GM12878 (cell line): Measurements from ENCODE around the gene AGBL4.

Source experiments
- SP1 ChIP-seq: IDR thresholded peaks from one replicate; pipeline ENCODE4 v1.6.1; 2011; ENCODE audit warnings: low read depth, low read length
- ZNF384 ChIP-seq: IDR thresholded peaks from 2 replicates; pipeline ENCODE4 v1.6.1; 2012; ENCODE audit warnings: low read depth, mild to moderate bottlenecking, low read length, improper control_type of control experiment, borderline replicate concordance
- TF ChIP-seq, protein P1 (sequence below), 3 experiments: IDR thresholded peaks in 2 of 3; conservative IDR thresholded peaks in 1 of 3; 2 replicates each; pipeline ENCODE4 v1.5.1; 2011; ENCODE audit warnings: low read depth in 3 of 3, low read length in 3 of 3, mild to moderate bottlenecking in 3 of 3, control low read depth in 2 of 3, moderate library complexity in 2 of 3, inconsistent platforms in 1 of 3, mixed read lengths in 1 of 3; ENCODE audit not compliant: control insufficient read depth in 2 of 3, insufficient read depth in 1 of 3; ENCODE audit errors: extremely low read depth in 1 of 3
- TF ChIP-seq, protein P2 (sequence below): IDR thresholded peaks from 2 replicates; pipeline ENCODE4 v1.6.1; 2012; ENCODE audit warnings: low read length, inconsistent platforms

DNA sequence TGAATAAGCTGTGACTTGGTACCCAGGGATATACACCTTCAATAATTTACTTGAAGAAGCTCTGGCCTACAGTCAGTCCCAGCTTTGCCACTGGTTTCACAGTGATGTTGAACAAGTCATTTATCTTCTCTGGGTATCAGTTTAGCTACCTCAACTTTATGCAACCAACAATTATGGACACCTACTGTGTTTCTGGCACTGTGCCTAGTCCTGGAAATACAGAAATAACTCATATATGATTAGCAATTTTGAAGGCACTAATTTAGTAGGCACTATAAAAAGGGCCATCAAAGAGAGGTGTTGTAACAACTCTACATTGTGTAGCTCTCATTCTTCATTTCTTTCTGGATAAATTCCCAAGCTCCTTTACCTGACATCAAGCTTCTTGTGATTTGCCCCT, 1463.2 kb downstream of the AGBL4 start:
- TF ChIP-seq, protein P1, sequence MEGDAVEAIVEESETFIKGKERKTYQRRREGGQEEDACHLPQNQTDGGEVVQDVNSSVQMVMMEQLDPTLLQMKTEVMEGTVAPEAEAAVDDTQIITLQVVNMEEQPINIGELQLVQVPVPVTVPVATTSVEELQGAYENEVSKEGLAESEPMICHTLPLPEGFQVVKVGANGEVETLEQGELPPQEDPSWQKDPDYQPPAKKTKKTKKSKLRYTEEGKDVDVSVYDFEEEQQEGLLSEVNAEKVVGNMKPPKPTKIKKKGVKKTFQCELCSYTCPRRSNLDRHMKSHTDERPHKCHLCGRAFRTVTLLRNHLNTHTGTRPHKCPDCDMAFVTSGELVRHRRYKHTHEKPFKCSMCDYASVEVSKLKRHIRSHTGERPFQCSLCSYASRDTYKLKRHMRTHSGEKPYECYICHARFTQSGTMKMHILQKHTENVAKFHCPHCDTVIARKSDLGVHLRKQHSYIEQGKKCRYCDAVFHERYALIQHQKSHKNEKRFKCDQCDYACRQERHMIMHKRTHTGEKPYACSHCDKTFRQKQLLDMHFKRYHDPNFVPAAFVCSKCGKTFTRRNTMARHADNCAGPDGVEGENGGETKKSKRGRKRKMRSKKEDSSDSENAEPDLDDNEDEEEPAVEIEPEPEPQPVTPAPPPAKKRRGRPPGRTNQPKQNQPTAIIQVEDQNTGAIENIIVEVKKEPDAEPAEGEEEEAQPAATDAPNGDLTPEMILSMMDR (IDR thresholded peaks at IDR 0.05 in 2 of 3, conservative IDR thresholded peaks at IDR 0.05 in 1 of 3; ENCODE audit: control insufficient read depth in 2 of 3, extremely low read depth in 1 of 3, insufficient read depth in 1 of 3, low read depth in 3 of 3, low read length in 3 of 3), result no peak
- TF ChIP-seq, protein P2, sequence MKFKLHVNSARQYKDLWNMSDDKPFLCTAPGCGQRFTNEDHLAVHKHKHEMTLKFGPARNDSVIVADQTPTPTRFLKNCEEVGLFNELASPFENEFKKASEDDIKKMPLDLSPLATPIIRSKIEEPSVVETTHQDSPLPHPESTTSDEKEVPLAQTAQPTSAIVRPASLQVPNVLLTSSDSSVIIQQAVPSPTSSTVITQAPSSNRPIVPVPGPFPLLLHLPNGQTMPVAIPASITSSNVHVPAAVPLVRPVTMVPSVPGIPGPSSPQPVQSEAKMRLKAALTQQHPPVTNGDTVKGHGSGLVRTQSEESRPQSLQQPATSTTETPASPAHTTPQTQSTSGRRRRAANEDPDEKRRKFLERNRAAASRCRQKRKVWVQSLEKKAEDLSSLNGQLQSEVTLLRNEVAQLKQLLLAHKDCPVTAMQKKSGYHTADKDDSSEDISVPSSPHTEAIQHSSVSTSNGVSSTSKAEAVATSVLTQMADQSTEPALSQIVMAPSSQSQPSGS, result no peak
- no peak for TF ChIP-seq SP1
- no peak for TF ChIP-seq ZNF384
